GM19239 (cell line): ENCODE measurements around the gene GBP1.
A peak's percentile ranks its signal among the peaks of the same experiment; 100 is the strongest.
"Not testable (repeated sequence)": the region's sequence is repeated elsewhere in the genome, so short reads cannot be mapped to it uniquely, and the experiment has no call there.

Source experiments
- DNase-seq: peaks from one replicate; pipeline ENCODE4 v3.0.0; 2011; ENCODE audit warnings: low spot score; ENCODE audit not compliant: insufficient read length
- FAIRE-seq: peaks from 2 replicates; lab custom pipeline; 2011; peaks lifted over from hg19 to GRCh38; lab: Jason Lieb, UNC

GBP1 gene

DNA sequence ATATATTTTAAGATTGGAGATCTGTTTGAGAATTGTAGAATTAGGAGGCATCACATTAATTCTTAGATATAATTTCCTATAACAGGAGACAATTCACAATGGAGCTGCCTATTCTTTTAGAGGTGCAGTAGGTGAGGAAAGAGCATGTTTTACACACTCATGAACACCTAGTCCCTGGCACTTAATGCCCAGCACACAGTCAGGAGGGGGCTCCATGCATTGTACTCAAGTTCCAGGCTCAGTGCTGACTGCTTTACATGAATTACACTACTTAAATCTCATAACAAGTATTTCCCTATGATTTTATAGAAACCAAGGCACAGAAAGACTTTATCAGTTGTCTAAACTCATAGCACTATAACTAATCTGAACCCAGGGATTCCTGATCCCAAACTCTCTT is 42.0 kb downstream of the GBP1 start:
- FAIRE-seq (no peak), DNase-seq (no peak)

DNA sequence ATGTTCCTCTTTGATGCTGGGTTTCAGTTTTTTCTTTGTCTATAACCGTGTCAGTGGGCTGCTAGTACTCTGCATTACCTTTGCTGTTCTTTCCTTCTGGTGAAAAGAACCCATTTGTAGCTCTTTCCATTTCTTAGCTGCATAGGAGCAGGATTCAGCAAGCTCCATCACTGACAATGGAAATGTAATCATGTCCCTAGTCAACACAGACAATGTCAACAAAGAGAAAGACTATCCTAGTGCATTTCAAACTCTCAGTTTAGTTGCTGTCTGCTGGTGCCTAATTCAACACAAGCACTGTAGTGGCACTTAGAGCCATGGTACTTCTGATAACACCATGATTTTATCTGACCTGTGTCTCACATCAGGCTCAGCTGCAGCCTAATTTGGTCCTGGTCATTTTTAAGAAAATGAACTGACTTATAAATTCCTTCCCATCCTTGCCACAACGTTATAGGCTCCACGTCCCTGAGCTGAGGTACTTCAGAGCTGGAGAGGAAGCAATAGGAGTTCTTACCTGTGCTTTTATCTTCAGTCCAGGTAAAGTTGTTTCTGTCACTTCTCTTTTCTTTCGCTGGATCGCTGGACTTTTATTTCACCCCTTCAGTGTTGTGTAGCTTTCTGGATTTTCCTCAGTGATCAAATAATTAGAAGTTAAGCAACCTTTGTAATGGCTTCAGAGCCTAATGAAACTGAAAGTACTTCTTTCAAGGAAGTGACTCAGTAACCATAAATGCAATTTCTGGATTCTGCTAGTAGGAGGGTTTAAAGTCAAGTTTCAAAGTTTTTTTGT is 42.6 kb downstream of the GBP1 start, which contains the start of gene GBP3:
Gene GBP3 (minus strand): TSS at position 700 of the 793 bp plus-strand sequence. CDS start 2,145 bp downstream, outside the sequence.
- FAIRE-seq (peak; percentile 93), DNase-seq (peak; percentile 28)

DNA sequence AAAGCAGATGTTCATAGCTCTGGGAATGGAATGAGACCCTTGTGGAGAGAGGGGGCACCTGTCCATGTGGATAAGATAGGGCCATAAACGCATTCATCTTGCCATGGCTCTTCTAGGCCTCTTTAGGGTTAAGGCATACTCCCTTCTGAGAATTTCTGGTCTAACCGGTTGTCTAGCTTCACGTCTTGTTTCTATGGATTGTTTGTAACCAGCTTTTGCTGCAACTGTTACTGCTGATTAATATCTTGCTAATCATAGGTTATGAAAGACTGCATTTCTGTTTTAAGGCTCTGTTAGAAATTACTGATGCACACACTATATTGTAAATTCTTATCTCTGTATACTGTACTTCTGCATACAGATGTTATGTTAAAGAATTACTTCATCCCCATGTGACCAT is 46.7 kb downstream of the GBP1 start:
- DNase-seq, FAIRE-seq: not testable (repeated sequence)

DNA sequence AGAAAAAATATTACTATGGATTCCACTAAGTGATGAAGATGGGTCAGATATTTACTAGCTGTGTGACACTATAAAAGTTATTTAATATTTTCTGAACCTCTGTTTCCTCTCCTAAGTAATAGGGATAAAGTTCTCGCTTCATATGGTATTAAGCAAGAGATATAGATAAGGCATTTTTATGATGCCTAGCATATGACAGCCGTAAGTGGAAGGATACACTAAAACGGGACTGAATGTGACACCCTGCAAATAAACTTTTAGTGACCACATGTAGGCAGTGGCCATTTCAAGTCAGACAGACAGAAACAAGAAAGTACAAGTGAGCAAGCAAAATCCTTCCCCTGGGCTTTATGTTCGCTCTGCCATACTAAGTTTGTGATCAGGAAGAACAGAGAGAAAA is 56.5 kb downstream of the GBP1 start:
- FAIRE-seq (no peak), DNase-seq (no peak)

DNA sequence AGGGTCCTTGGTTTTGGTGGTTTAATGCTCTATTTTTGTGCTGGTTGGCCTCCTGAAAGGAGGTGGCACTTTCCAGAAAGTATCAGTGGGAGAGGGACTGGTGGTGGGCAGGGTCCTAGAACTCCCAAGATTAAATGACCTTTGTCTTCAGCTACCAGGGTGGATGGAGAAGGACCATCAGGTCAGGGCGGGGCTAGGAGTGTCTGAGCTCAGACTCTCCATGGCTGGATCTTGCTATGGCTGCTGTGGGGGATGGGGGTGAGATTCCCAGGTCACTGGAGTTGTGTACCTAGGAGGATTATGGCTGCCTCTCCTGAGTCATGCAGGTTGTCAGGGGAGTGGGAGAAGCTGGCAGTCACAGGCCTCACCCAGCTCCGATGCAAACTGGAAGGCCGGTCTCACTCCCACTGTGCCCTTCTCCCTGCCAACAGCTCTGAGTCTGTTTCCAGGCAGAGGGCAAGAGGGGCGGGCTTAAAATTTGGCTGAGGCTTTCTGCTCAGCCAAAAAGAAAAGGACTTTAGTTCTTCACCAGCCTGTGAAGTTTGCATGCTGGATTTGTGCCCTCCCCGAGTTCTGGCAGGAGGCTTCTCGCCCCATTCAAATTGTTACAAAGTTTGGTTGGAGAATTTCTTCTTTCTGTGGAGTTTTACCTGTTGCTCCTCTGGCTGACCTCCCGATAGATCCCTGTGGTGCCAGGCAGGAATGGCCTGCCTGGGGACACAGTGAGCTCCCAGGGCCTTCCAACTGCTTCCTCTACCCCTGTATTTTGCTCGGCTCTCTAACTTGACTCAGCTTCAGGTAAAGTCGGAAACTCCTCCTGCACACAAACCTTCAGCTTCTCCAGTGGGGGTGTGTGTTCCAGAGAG is 59.5 kb downstream of the GBP1 start:
- DNase-seq, result no peak
- no peak for FAIRE-seq
